COLO668 (cell line): ENCODE results near the gene TRPV4.

Source experiments
- DNase-seq: peaks from one replicate; lab custom pipeline; 2025; ENCODE audit not compliant: unreplicated experiment; lab: John Stamatoyannopoulos, UW

TRPV4 gene

GRCh38 chr12:109741970-109742703, 91.1 kb downstream of the TRPV4 start:
- no peak for DNase-seq

DNA sequence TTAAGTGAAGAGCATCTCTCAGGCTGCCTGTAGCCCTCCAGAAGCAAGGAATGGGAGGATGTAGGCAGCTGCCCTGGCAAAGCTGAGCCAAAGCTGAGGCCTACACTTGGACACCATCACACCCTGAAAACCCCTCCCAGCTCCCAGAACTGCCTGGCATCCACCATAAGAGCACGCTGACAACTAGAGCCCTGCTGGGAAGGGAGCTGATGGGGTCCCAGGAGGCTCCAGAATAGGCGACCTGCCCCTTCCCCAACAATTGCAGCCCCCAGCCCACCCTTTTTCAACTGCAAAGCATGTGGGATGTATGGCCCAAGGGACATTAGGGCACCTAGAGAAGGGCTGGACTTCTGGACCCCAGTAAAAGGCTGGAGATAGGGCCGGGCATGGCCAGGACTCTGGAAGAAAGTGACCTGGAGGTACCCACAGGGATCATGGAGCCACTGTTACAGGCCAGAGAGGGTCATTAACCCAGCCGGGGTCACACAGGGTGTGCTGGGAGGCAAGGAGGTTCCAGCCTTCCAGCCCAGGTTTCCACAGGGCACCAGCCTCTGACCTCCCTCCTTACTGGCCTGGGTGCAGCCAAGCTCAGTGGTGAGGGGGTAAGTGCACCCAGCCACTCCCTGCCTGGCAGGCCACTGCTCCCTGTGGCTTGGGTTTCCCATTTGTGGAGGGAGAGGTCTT, 91.8 kb downstream of the TRPV4 start:
- no peak for DNase-seq

- DNase-seq, result no peak
These were observed 92.4 kb downstream of the TRPV4 start for GRCh38 chr12:109740694-109741245.

GRCh38 chr12:109739747-109740693, 93.2 kb downstream of the TRPV4 start:
- no peak for DNase-seq

DNA sequence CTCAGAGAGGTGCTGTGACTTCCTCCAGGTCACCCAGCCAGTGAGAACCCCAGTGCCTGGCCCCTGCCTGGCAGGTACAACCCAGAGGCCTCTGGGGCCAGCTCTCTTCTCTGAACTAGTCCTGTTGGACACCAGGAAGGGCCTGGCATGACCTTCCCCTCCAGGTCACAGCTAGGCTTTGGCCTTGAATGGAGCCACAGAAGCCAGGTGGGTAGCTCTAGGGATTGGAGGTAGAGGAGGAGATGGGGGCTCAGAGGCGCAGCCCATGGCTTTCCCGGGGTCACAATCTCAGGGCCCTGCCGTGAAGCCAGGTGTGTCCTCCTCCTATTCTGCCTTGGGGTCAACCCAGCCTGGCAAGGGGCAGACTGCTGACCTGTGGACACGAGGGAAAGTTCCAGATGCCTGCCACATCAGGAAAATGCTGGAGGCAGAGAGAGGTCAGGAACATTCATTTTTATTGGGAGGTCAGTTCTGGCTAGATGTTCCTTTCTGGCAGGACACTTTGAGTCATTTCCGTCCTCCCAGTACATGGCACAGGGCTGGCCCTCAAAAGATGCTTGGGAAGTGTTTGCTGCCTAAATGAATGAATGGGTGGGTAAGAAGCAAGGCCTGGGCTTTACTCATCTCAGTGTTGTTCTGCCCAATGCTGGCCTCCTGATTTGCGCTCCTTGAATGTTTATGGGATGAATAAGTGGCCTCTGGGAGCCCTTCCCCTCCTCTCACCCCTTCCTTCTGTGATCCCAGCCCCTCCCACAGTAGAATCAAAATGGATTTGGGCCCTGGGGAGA, 94.1 kb downstream of the TRPV4 start:
- DNase-seq, result no peak

GRCh38 chr12:109738209-109738608, 95.0 kb downstream of the TRPV4 start:
- no peak for DNase-seq

DNA sequence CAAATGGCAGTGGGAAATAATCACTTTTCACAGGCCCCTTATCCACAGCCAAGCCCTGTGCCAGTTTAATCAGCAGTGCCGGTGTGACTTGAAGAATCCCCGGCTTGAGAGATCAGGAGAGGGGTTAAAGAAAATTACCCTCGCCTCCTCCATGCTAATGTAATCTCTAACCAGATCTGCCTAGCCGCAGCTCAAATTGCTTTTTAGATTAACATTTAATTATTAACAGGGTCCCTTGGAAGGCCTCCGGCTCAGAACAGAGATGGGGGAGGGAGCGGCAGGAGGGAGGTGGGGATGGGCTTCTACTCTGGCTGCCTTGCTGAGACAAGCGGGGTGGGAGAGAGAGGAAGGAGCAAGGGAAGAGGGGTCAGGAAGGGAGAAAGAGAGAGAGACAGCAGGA, 95.6 kb downstream of the TRPV4 start:
- peak; percentile 36 for DNase-seq

DNA sequence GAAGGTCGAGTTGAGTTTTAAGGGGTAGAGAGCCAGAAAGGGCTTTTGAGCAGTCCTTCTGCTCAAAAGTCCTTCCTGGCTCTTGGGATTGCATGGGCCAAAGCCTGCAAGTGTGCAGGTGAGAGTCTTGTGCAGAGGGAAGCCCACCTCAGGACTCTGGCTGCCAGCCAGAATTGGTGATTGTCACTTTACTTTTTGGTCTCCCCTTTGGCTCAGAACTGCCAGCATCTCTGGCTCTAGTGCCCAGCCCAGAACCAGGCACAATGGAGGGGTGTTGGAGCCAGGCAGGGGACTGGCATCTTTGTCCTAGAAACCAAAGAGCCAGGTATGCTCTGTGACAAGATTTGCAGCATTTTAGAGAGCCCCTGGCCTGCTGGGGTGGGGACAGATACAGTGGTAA, 96.1 kb downstream of the TRPV4 start:
- DNase-seq, result no peak

DNA sequence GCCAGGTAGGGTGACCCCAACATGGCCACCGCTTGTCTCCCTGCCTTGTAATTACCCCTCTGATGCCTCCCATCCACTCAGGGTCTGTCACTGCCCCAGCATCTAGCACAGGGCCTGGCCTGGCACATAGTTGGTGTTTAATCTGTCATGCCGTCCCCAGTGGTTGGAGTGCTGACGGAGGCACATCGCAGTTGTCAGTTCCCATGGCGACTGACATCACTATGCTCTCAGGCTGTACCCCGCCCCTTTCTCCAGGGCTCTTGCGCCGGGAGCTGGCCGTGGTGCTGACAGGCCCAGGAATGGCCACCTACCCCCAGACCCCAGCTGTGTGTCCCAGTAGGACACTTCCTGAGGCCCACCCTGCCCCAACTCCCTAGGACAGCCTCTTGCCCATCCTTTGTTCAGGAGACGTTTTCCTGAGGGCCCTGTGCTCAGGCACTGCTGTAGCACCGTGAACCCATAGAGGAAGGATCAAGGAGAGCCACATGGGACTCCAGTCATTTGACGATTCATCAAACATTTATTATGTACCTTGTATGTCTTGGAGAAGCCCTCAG, 96.6 kb downstream of the TRPV4 start:
- no peak for DNase-seq

- DNase-seq, result no peak
These were observed 97.2 kb downstream of the TRPV4 start for GRCh38 chr12:109735825-109736551.

- no peak for DNase-seq
These were observed 98.1 kb downstream of the TRPV4 start for GRCh38 chr12:109735051-109735521.

DNA sequence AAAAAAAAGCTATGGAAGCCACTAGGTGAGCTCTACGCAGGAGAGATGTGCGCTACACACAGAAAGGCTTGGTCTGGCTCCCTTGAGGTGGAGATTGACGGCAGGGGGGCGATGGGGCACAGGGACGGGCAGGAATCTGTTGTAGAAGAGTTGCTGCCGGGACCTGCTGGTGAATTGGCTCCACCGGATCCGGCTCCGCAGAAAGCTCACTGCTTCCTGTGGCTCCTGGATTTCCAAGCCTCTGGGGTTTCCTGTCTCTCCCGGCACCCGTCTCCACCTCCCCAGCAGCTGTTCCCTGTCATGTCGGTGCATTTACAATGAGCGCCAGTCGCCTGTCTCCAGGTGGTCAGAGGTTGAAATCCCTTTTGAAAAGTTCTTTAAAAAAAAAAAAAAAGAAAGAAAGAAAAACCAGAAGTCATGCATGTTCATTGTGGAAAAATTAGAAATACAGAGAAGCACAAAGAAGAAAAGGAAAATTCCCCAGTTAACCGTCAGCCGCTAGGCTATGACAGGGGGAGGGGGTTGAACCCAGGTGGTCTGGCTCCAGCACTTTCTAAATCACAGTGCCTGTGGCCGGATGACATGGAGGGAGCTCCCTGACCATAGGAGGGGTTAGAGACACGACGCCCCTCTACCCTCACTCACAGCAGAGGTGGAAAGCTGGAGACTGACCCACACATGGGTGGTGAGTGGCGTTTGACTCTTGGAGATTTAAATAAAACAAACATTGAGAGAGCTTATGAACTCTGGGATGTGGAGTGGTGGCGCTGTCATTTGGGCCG, 98.8 kb downstream of the TRPV4 start:
- DNase-seq, result peak; percentile 34
